HG03565 (cell line): ENCODE measurements around the gene NGEF.

ENCODE experiments used
- ATAC-seq: cut with Tn5 transposase; IDR thresholded peaks from one replicate; pipeline ENCODE4 v1.9.1; 2021; ENCODE audit warnings: mild to moderate bottlenecking, moderate library complexity; ENCODE audit not compliant: unreplicated experiment

Gene NGEF

GRCh38 chr2:232874677-232875223, 138.3 kb downstream of the NGEF start:
- ATAC-seq, result no peak

GRCh38 chr2:232873909-232874641, 139.0 kb downstream of the NGEF start:
- ATAC-seq, result no peak

GRCh38 chr2:232873292-232873908, 139.7 kb downstream of the NGEF start:
- no peak for ATAC-seq

- no peak for ATAC-seq
These were observed 140.2 kb downstream of the NGEF start for GRCh38 chr2:232872826-232873225.

- no peak for ATAC-seq
These were observed 141.0 kb downstream of the NGEF start for GRCh38 chr2:232871835-232872736.

GRCh38 chr2:232871418-232871834, 141.6 kb downstream of the NGEF start:
- ATAC-seq, result no peak

- no peak for ATAC-seq
These were observed 142.2 kb downstream of the NGEF start for GRCh38 chr2:232870766-232871371.

GRCh38 chr2:232870018-232870765, 142.9 kb downstream of the NGEF start, which contains the start of gene SNORC:
Gene SNORC (plus strand): TSS chr2:232870264. CDS start chr2:232870342, 78 bp downstream.
- no peak for ATAC-seq

- ATAC-seq, result no peak
These were observed 143.7 kb downstream of the NGEF start for GRCh38 chr2:232869138-232870017.

GRCh38 chr2:232866104-232866503, 147.0 kb downstream of the NGEF start:
- no peak for ATAC-seq

- ATAC-seq, result no peak
These were observed 147.9 kb downstream of the NGEF start for GRCh38 chr2:232865165-232865564.

- ATAC-seq, result no peak
These were observed 149.1 kb downstream of the NGEF start for GRCh38 chr2:232863996-232864395.

GRCh38 chr2:232861353-232861752, 151.7 kb downstream of the NGEF start:
- no peak for ATAC-seq

- no peak for ATAC-seq
These were observed 152.3 kb downstream of the NGEF start for GRCh38 chr2:232860593-232861241.

- no peak for ATAC-seq
These were observed 153.6 kb downstream of the NGEF start for GRCh38 chr2:232859385-232859916.

- no peak for ATAC-seq
These were observed 155.9 kb downstream of the NGEF start for GRCh38 chr2:232857158-232857563.

- no peak for ATAC-seq
These were observed 159.0 kb downstream of the NGEF start for GRCh38 chr2:232854082-232854481.

- no peak for ATAC-seq
These were observed 160.4 kb downstream of the NGEF start for GRCh38 chr2:232852676-232853075.
